ENCODE data around the gene NOVA2.

DNA sequence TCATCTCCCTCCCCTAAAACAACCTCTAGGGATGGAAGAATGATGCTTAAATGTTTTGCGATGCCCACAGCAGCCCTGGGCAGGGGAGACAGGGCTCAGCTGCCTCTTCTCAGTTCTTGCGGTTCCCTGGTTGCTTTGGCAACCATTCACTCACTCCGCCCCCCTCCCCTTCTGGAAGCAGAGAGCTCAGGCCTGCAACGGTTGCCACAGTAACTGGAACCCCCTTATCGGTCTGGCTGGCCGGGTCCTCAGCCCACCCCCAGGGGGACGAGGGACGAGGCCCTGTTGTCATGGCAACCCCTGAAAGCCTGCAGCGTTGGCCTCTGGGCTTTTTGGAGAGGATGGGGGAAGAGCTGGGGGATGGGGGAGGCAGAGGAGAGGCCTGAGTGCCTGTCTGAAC is 19.5 kb downstream of the NOVA2 start:
- TF ChIP-seq EZH2phosphoT487 (IDR thresholded peaks at IDR 0.05; ENCODE audit: borderline replicate concordance, low read depth) (no peak), RAD21 (IDR thresholded peaks at IDR 0.05; ENCODE audit: low read length) (no peak), GABPA (IDR thresholded peaks at IDR 0.05; ENCODE audit: low read depth) (no peak), POLR2AphosphoS5 (IDR thresholded peaks at IDR 0.05; ENCODE audit: low read depth, low read length) (no peak), TAF1 (IDR thresholded peaks at IDR 0.05; ENCODE audit: borderline replicate concordance, low read depth, low read length) (no peak)
- TF ChIP-seq, protein P1, sequence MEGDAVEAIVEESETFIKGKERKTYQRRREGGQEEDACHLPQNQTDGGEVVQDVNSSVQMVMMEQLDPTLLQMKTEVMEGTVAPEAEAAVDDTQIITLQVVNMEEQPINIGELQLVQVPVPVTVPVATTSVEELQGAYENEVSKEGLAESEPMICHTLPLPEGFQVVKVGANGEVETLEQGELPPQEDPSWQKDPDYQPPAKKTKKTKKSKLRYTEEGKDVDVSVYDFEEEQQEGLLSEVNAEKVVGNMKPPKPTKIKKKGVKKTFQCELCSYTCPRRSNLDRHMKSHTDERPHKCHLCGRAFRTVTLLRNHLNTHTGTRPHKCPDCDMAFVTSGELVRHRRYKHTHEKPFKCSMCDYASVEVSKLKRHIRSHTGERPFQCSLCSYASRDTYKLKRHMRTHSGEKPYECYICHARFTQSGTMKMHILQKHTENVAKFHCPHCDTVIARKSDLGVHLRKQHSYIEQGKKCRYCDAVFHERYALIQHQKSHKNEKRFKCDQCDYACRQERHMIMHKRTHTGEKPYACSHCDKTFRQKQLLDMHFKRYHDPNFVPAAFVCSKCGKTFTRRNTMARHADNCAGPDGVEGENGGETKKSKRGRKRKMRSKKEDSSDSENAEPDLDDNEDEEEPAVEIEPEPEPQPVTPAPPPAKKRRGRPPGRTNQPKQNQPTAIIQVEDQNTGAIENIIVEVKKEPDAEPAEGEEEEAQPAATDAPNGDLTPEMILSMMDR (IDR thresholded peaks at IDR 0.05) = no peak
- TF ChIP-seq, protein P2, sequence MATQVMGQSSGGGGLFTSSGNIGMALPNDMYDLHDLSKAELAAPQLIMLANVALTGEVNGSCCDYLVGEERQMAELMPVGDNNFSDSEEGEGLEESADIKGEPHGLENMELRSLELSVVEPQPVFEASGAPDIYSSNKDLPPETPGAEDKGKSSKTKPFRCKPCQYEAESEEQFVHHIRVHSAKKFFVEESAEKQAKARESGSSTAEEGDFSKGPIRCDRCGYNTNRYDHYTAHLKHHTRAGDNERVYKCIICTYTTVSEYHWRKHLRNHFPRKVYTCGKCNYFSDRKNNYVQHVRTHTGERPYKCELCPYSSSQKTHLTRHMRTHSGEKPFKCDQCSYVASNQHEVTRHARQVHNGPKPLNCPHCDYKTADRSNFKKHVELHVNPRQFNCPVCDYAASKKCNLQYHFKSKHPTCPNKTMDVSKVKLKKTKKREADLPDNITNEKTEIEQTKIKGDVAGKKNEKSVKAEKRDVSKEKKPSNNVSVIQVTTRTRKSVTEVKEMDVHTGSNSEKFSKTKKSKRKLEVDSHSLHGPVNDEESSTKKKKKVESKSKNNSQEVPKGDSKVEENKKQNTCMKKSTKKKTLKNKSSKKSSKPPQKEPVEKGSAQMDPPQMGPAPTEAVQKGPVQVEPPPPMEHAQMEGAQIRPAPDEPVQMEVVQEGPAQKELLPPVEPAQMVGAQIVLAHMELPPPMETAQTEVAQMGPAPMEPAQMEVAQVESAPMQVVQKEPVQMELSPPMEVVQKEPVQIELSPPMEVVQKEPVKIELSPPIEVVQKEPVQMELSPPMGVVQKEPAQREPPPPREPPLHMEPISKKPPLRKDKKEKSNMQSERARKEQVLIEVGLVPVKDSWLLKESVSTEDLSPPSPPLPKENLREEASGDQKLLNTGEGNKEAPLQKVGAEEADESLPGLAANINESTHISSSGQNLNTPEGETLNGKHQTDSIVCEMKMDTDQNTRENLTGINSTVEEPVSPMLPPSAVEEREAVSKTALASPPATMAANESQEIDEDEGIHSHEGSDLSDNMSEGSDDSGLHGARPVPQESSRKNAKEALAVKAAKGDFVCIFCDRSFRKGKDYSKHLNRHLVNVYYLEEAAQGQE (IDR thresholded peaks at IDR 0.05; ENCODE audit: low read depth, low read length) = no peak
